ENCODE measurements around the gene HOXA10. TPM values are rescaled to one million over a fixed set of nuclear protein-coding genes. Genes with fewer than 3 reads are reported as not detected.

Gene HOXA10
- total RNA-seq, 2 donors from 2014 or later = 0.88 to 1.3 TPM

DNA sequence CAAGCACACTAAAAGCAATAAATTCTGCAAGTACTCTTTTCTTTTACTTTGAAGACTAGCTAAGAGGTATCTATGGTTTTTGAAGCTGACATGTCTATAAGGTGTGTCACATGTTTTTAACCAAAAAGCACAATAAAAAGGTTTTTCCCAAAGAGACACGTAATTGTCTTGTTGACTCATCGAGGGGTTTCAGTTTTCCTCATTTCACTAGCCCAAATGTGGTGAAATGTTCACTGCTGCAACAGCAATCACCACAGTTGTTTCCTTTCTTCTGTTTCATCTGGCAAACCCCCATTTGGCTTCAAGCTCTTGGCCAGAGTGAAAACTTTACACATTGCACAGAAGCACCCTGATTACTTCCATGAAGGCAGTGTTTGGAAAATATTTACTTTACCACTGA lies 39.7 kb downstream of the HOXA10 start:
- Mint-ChIP-seq H3K36me3 (no peaks in the 10 kb centered on the region), H3K4me1 (ENCODE audit: low read depth in 2 of 2) (peaks cover 24 to 26% of the 10 kb centered on the region in 2 donors), H3K9me3 (no peaks in the 10 kb centered on the region), H3K27ac (peak overlapping the region in 1 of 2 donors; percentile 57), H3K27me3 (peaks cover 23 to 56% of the 10 kb centered on the region in 2 donors), H3K4me3 (peak overlapping the region; percentile 52)
- ATAC-seq = peak; percentile 66 to 67
- no peak for DNase-seq (ENCODE audit: low spot score)

DNA sequence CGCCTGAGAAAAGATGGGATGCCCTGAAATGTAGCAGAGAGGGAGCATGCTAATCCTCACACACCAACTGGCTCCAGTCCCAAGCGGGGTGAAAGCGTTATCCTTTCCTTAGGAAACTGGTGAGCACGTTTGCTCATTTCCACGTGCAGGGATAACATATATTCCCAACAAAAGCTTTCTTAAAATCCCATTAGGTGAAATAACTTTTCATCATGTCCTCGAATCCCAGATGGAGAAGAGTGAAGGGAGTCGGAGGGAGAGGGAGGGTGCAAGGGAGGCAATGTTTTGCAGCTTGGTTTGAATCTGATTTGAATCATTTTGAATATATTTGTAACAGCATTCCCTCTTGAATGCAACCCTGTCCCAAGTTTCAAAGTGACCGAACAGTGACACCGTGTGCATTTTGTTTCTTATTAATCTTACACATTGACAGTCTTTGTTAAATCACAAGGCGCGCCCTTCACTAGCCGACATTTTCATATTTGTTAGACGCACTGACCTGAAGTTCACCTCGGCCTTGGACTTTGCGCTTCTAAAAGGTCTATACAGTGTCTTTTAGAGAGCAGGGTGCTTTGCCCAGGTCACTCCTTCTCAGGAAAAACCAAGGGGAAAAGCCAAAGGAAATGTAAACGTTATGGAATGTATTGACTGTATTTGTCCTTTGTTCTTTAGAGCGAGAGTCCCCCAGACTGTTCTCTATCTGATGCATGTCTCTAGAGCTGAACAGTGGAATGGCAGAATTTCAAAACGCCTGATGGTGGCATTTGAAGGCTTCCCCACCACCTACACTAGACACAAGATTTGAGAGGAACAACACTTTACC lies 40.5 kb downstream of the HOXA10 start:
- peak overlapping the region in 1 of 2 donors; percentile 57 for H3K27ac Mint-ChIP-seq
- H3K4me1 Mint-ChIP-seq (ENCODE audit: low read depth in 2 of 2) = peaks cover 24 to 29% of the 10 kb centered on the region in 2 donors
- peaks cover 28 to 64% of the 10 kb centered on the region in 2 donors for H3K27me3 Mint-ChIP-seq
- no peaks in the 10 kb centered on the region for H3K9me3 Mint-ChIP-seq
- H3K36me3 Mint-ChIP-seq = no peaks in the 10 kb centered on the region
- peak overlapping the region; percentile 52 for H3K4me3 Mint-ChIP-seq
- no peak for ATAC-seq
- no peak for DNase-seq (ENCODE audit: low spot score)

DNA sequence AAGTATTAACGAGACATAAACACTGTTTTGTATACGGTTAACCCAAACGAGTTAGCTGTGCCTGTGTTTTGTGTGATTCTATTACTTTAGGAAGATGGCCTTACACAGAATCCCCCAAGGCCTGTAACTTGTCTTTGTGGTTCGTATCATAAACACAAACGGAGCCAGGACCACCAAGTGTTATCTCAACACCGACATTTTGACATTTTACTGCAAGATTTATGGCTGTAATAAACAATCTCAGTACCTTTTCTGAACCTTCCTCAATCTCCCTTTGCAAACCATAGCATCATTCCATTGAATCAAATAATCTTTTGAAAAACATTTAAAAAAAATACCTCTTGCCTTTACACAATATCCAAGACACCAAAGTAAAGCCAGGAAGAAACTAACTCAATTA lies 41.1 kb downstream of the HOXA10 start:
- Mint-ChIP-seq H3K36me3 (no peaks in the 10 kb centered on the region), H3K4me1 (ENCODE audit: low read depth in 2 of 2) (peaks cover 24 to 29% of the 10 kb centered on the region in 2 donors), H3K27me3 (peaks cover 30 to 63% of the 10 kb centered on the region in 2 donors), H3K27ac (no peak overlapping the region), H3K9me3 (no peaks in the 10 kb centered on the region), H3K4me3 (no peak overlapping the region)
- DNase-seq (ENCODE audit: low spot score) = no peak
- no peak for ATAC-seq

DNA sequence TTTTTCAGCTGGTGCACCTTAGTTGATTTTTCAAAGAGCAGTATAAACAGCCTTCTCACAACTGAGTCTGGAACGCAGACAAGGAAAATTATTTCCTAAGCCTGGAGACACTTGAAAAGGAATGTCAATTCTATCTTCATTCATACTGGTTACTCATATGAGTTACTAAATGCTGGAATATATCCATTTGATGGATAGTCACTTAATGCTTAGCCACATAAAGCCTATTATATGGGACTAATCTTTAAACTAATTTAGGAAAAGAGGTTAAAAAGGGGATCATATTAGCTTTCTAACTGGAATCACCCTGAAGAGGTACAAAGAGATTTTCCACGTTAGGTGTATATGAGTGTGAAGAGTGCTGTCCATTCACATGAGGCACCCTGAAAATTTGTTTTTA lies 41.9 kb downstream of the HOXA10 start:
- no peak overlapping the region for H3K4me3 Mint-ChIP-seq
- H3K4me1 Mint-ChIP-seq (ENCODE audit: low read depth in 2 of 2) = peaks cover 24 to 28% of the 10 kb centered on the region in 2 donors
- peaks cover 29 to 64% of the 10 kb centered on the region in 2 donors for H3K27me3 Mint-ChIP-seq
- no peaks in the 10 kb centered on the region for H3K36me3 Mint-ChIP-seq
- DNase-seq (ENCODE audit: low spot score) (no peak), ATAC-seq (no peak)
- H3K27ac Mint-ChIP-seq = no peak overlapping the region
- no peaks in the 10 kb centered on the region for H3K9me3 Mint-ChIP-seq

DNA sequence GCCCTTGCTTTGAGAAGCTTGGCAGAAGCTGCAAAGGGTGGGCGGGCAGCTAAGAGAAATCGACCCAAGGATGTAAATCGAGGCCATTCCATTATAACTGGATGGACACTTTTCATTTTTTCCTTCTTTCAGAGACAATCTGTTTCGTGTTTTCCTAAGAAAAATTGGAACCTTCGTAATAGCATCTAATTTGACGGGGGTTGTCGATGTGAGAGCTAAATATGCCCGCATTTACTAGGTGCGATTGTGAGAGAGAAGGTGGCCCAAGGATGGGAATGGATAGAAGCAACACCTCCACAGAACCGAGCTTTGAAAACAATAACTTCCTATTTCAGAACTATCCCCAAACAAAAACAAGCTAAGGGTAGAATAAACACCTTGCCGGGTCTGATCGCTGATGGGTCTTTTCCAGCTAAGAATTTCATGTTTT lies 42.7 kb downstream of the HOXA10 start:
- H3K27me3 Mint-ChIP-seq = peaks cover 31 to 71% of the 10 kb centered on the region in 2 donors
- no peak for ATAC-seq
- H3K4me1 Mint-ChIP-seq (ENCODE audit: low read depth in 2 of 2) = peaks cover 24 to 25% of the 10 kb centered on the region in 2 donors
- H3K27ac Mint-ChIP-seq = no peak overlapping the region
- no peaks in the 10 kb centered on the region for H3K9me3 Mint-ChIP-seq
- H3K36me3 Mint-ChIP-seq = no peaks in the 10 kb centered on the region
- DNase-seq (ENCODE audit: low spot score) = no peak
- no peak overlapping the region for H3K4me3 Mint-ChIP-seq

DNA sequence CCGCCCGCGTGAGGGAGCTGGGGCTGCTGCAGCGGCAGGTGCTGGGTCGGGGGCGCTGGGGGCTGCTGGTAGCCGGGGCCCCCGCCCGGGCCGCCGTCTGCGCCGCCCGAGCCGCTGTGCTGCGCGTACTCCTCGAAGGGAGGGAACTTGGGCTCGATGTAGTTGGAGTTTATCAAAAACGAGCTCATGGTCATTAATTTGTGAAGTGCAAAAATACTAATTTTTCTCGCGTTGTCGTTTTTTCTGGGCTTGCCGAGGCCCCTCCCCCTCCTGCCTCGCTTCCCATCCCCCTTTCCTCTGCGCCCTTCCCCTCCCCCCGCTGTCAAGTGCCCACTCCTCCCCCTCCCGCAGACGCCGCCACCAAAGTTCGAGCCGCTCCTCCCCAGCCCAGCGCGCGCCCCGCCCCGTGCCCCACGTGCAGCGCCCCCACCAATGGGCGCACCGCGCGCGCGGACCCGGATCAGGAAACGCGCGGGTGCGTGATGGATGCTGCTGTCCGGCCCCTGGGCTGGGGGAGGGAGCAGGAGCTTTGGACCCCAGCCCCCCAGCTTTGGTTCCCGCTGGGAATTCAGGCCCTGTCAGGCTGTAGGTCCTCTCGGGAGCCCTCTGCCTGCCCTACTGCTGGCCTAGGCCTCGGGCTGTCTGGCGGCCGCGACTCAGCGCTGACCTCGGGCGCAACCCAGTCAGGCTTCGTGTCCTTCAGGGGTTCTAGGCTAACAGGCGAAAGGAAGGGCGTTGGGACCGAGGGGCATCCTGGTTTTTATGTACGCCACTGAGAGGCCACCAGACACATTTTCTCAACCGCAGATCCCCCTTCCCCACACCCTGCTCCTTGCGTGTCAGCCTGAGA lies 43.4 kb downstream of the HOXA10 start, which contains the start of gene HOXA4:
Gene HOXA4, minus strand, starts transcription at position 218 of the 850 bp plus-strand sequence. Its CDS starts 24 bp downstream, at position 194.
- no peak within 1 kb of the TSS for H3K27ac Mint-ChIP-seq
- no peaks in the 10 kb centered on the region for H3K36me3 Mint-ChIP-seq

DNA sequence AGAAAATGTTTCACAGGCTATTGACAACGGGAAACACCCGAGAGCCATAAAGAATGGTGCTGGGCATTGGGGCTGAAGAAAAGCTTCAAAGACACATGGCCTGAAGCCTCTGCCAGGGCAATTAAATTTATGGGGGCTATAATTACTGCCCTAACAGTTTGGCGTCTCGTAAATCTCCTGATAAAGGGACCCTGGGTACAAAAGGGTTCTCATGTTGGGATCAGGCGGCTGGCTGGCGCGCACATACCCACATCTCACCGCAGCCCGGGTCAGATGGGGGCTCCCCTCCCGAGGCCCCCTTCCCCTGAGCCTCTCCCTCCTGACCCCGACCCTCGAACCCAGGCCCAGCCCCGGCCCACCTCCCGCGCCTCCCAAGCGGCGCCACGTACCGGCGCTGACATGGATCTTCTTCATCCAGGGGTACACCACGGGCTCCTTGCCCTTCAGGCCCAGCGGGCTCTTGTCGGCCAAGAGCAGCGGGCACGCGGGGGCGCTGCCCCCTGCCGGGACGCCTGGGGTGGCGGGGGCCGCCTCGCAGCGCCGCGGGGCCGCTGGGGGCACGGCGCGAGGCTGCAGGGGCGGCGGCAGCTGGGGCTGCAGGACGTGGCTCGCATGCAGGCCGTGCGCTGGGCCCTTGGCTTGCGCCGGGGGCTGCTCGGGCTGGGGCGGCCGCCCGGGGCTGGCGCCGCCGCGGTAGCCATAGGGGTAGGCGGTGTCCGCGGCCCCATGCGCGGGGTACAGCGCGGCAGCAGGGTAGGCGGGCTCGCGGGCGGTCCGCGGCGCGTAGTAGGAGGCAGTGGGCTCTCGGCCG lies 44.2 kb downstream of the HOXA10 start:
- Mint-ChIP-seq H3K36me3 (no peaks in the 10 kb centered on the region), H3K9me3 (no peaks in the 10 kb centered on the region), H3K27ac (no peak overlapping the region), H3K4me1 (ENCODE audit: low read depth in 2 of 2) (peaks cover 13 to 16% of the 10 kb centered on the region in 2 donors), H3K27me3 (peaks cover 32 to 69% of the 10 kb centered on the region in 2 donors), H3K4me3 (no peak overlapping the region)
- ATAC-seq (peak; percentile 36 to 68), DNase-seq (ENCODE audit: low spot score) (no peak)

More for the DNA sequence above, 43.4 kb downstream of the HOXA10 start, which contains the start of gene HOXA4:
- peaks cover 18 to 19% of the 10 kb centered on the region in 2 donors for H3K4me1 Mint-ChIP-seq (ENCODE audit: low read depth in 2 of 2)
- peaks cover 29 to 69% of the 10 kb centered on the region in 2 donors for H3K27me3 Mint-ChIP-seq
- no peaks in the 10 kb centered on the region for H3K9me3 Mint-ChIP-seq
- peak; percentile 68 to 96 for ATAC-seq
- no peak within 1 kb of the TSS for H3K4me3 Mint-ChIP-seq
- peak; percentile 89 for DNase-seq (ENCODE audit: low spot score)

DNA sequence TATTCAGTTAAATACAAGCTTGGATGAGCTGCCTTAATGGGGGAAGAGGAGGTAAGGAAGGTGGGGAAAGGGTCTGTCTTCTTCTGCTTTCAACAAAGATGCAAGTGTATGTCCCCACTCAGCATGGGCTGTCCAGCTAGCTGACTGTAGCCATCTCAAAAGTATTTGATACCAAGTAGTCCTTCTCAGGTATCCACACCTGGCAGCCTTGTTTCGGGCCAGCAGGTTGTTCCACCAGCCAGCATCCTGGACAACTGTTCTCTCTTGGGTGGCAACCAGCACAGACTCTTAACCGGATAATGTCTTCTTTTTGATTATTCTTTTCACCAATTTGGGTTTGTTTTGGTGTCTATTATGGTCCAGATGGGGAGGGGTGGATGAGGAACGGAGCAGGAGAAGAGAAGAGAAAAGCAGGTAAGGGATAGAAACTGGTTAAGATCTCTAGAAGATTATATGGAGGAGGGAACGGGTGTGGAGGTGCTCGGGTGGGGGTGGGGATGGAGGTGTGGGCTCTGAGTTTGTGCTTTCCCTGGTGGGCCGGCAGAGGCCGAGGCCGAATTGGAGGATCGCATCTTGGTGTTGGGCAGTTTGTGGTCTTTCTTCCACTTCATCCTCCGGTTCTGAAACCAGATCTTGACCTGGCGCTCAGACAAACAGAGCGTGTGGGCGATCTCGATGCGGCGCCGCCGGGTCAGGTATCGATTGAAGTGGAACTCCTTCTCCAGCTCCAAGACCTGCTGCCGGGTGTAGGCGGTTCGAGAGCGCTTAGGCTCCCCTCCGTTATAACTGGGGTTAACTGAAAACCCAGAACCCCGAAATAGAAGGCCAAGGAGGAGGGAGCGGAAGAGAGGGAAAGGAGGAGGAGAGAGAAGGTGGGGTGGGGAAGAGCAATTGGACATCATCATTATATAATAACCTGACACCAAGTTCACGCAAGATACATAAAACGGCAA lies 45.1 kb downstream of the HOXA10 start:
- Mint-ChIP-seq H3K4me3 (no peak overlapping the region), H3K4me1 (ENCODE audit: low read depth in 2 of 2) (peaks cover 4 to 7% of the 10 kb centered on the region in 2 donors), H3K27me3 (peaks cover 28 to 60% of the 10 kb centered on the region in 2 donors), H3K9me3 (no peaks in the 10 kb centered on the region), H3K27ac (peak overlapping the region in 1 of 2 donors; percentile 43), H3K36me3 (no peaks in the 10 kb centered on the region)
- ATAC-seq = no peak
- no peak for DNase-seq (ENCODE audit: low spot score)

DNA sequence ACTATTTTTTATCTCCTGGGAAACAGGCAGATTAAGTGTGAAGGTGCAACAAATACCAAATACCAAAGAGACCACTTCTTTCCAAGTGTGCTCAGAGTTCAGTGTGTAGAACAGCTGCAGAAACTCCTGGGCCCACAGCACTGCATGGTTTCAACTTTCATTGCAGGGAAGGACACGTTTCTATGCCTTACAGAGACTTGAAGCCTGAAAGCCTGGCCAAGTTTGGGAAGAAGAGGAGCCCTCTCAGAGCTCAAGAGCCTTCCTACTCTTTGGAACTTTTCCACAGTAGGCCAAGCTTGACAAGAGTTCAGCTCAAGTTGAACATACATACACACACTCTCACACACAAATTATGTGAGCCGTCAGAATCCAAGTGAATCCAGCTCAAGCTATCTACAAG lies 46.1 kb downstream of the HOXA10 start:
- Mint-ChIP-seq H3K27ac (no peak overlapping the region), H3K27me3 (peaks cover 24 to 50% of the 10 kb centered on the region in 2 donors), H3K9me3 (no peaks in the 10 kb centered on the region), H3K4me1 (ENCODE audit: low read depth in 2 of 2) (peaks cover 0 to 3% of the 10 kb centered on the region in 2 donors), H3K36me3 (no peaks in the 10 kb centered on the region), H3K4me3 (no peak overlapping the region)
- ATAC-seq = no peak
- no peak for DNase-seq (ENCODE audit: low spot score)

DNA sequence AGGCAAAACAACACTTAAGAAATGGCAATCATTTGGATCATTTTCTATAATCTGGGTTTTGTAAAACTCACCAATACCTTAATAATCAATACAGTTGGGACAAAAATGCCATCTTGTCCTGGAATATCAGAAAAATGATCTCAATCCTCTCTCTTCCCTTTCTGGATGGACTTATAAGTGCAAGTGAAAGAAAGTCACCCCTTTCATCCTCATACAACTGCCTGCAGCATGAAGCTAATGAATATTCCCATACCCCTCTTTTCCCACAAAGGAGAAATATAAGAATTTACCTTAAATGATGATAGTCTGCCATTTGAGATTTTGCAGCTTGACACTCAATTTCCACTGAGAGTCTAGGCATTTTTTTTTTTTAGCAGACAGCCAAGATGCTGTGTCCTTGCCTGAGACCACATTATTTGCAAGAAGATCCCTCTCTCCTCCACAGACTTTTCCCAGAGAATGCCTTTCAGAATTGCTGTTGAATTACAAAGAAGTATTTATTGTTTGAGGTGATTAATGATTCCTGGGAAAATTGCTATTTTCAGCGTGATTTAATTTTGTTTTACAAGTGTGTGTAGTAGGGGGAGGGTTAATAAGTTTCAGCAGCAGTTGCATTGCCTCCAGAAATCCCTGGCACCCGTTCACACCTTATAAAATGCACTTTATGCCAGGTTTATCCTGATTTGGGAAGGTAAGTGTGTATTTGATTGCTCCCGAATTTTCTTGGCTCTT lies 47.4 kb downstream of the HOXA10 start:
- H3K4me3 Mint-ChIP-seq = no peak overlapping the region
- no peak for ATAC-seq
- no peaks in the 10 kb centered on the region for H3K9me3 Mint-ChIP-seq
- DNase-seq (ENCODE audit: low spot score) = no peak
- H3K27me3 Mint-ChIP-seq = peaks cover 24 to 38% of the 10 kb centered on the region in 2 donors
- no peak overlapping the region for H3K27ac Mint-ChIP-seq
- H3K4me1 Mint-ChIP-seq (ENCODE audit: low read depth in 2 of 2) = peaks cover 0 to 3% of the 10 kb centered on the region in 2 donors
- H3K36me3 Mint-ChIP-seq = no peaks in the 10 kb centered on the region

DNA sequence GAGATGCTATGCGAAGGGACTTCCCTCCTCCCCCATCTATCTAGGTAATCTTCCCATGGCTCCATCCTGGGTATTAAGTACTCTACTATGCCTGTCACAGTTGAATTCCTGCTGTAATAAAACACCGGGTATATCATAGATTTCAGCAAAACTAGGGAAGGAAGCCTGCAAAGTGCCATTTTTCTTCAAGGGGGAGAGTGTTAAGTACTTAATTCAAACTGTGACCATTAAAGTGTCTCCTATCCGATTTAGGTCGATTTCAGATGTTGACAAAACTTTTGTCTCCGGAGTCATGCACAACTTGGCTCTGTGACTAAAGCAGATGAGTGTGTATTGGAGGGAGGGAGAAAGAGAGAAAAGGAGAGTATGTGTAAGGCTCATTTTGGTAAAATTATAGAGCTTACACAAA lies 48.1 kb downstream of the HOXA10 start:
- peaks cover 0 to 3% of the 10 kb centered on the region in 2 donors for H3K4me1 Mint-ChIP-seq (ENCODE audit: low read depth in 2 of 2)
- peaks cover 24 to 35% of the 10 kb centered on the region in 2 donors for H3K27me3 Mint-ChIP-seq
- no peak for ATAC-seq
- H3K36me3 Mint-ChIP-seq = no peaks in the 10 kb centered on the region
- no peak overlapping the region for H3K27ac Mint-ChIP-seq
- no peak overlapping the region for H3K4me3 Mint-ChIP-seq
- no peak for DNase-seq (ENCODE audit: low spot score)
- H3K9me3 Mint-ChIP-seq = no peaks in the 10 kb centered on the region
